ENCODE data around the gene PPME1.

The PPME1 gene

GRCh38 chr11:74233683-74234082 is 62.6 kb downstream of the PPME1 start:
- Mint-ChIP-seq H3K4me3 (no peak overlapping the region), H3K27me3 (no peaks in the 10 kb centered on the region), H3K4me1 (ENCODE audit: low read depth) (peaks cover 21% of the 10 kb centered on the region), H3K9me3 (ENCODE audit: low read depth) (no peaks in the 10 kb centered on the region), H3K27ac (no peak overlapping the region), H3K36me3 (peaks cover 18% of the 10 kb centered on the region)

GRCh38 chr11:74235121-74235520 is 64.0 kb downstream of the PPME1 start:
- no peak overlapping the region for H3K27ac Mint-ChIP-seq
- H3K27me3 Mint-ChIP-seq, result no peaks in the 10 kb centered on the region

DNA sequence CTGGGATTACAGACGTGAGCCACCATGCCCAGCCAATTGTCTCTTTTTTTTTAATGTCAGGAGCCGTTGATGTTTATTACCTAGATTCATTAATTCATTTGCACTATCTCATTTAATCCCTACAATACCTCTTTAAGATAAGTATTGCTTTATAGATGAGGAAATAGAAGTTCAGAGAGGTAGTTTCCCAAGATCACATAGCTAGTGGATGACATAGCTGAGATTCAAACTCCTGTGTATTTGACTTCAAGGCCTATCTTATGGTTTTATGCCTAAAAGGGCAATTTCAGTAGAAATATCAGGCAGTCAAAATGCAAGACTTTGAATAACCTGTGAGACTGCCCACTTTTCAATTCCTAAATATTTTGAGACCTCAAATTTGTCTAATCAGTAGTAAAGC is 66.5 kb downstream of the PPME1 start:
- H3K27ac Mint-ChIP-seq, result no peak overlapping the region
- no peaks in the 10 kb centered on the region for H3K9me3 Mint-ChIP-seq (ENCODE audit: low read depth)
- H3K4me1 Mint-ChIP-seq (ENCODE audit: low read depth), result peaks cover 7% of the 10 kb centered on the region
- H3K4me3 Mint-ChIP-seq, result no peak overlapping the region
- no peaks in the 10 kb centered on the region for H3K27me3 Mint-ChIP-seq
- peaks cover 24% of the 10 kb centered on the region for H3K36me3 Mint-ChIP-seq

More at GRCh38 chr11:74235121-74235520, 64.0 kb downstream of the PPME1 start:
- Mint-ChIP-seq H3K36me3 (peaks cover 24% of the 10 kb centered on the region), H3K4me1 (ENCODE audit: low read depth) (peaks cover 21% of the 10 kb centered on the region), H3K9me3 (ENCODE audit: low read depth) (no peaks in the 10 kb centered on the region), H3K4me3 (no peak overlapping the region)

GRCh38 chr11:74238243-74238642 is 67.2 kb downstream of the PPME1 start:
- H3K36me3 Mint-ChIP-seq, result peaks cover 27% of the 10 kb centered on the region

GRCh38 chr11:74248469-74248868 is 77.4 kb downstream of the PPME1 start:
- peaks cover 8% of the 10 kb centered on the region for H3K36me3 Mint-ChIP-seq
- no peak overlapping the region for H3K27ac Mint-ChIP-seq
- no peaks in the 10 kb centered on the region for H3K4me1 Mint-ChIP-seq (ENCODE audit: low read depth)
- H3K27me3 Mint-ChIP-seq, result no peaks in the 10 kb centered on the region
- no peaks in the 10 kb centered on the region for H3K9me3 Mint-ChIP-seq (ENCODE audit: low read depth)
- no peak overlapping the region for H3K4me3 Mint-ChIP-seq

More at GRCh38 chr11:74238243-74238642, 67.2 kb downstream of the PPME1 start:
- Mint-ChIP-seq H3K4me1 (ENCODE audit: low read depth) (peaks cover 1% of the 10 kb centered on the region), H3K9me3 (ENCODE audit: low read depth) (no peaks in the 10 kb centered on the region), H3K27ac (no peak overlapping the region), H3K4me3 (no peak overlapping the region), H3K27me3 (no peaks in the 10 kb centered on the region)

DNA sequence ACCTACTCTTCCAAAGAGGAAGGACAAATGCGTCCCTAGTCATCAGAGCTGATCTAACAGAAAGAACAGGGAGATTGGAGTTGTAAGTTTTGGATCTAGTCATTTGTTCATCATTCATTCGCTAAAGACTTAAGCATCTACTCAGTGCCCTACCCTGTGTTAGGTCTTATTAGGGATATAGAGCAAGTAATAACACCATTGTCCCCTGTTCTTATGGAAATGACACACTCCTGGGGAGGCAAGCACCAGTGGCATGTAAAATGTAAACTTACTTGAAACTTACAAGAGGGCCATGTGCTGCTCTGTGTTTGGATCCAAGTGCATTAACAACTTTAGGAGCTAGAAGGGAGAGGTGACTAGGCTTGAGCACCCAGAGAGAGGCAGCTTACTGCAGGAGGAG is 78.4 kb downstream of the PPME1 start:
- H3K4me3 Mint-ChIP-seq, result no peak overlapping the region
- H3K36me3 Mint-ChIP-seq, result peaks cover 11% of the 10 kb centered on the region
- no peaks in the 10 kb centered on the region for H3K4me1 Mint-ChIP-seq (ENCODE audit: low read depth)
- no peak overlapping the region for H3K27ac Mint-ChIP-seq
- H3K27me3 Mint-ChIP-seq, result no peaks in the 10 kb centered on the region
- H3K9me3 Mint-ChIP-seq (ENCODE audit: low read depth), result no peaks in the 10 kb centered on the region

DNA sequence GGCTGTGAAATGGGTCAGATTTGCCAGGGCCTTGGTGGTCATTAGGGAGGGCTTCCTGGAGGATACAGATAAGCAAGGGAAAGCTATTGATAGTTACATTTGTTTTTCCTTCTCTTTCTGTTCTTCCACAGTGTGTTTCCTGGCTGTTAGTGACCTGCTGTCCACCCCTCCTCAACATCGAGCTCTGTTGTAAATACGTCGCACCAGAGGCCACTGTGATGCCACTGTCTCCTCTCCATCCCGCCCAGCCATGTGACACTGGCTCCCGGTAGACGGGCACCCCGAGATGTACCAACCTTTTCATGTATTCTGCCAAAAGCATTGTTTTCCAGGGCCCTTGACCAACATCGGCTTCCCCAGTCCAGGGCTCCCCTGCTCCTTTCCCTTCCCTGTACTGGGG is 82.3 kb downstream of the PPME1 start:
- Mint-ChIP-seq H3K4me1 (ENCODE audit: low read depth) (peaks cover 5% of the 10 kb centered on the region), H3K27me3 (no peaks in the 10 kb centered on the region), H3K4me3 (no peak overlapping the region), H3K9me3 (ENCODE audit: low read depth) (no peaks in the 10 kb centered on the region), H3K27ac (no peak overlapping the region), H3K36me3 (peaks cover 3% of the 10 kb centered on the region)

DNA sequence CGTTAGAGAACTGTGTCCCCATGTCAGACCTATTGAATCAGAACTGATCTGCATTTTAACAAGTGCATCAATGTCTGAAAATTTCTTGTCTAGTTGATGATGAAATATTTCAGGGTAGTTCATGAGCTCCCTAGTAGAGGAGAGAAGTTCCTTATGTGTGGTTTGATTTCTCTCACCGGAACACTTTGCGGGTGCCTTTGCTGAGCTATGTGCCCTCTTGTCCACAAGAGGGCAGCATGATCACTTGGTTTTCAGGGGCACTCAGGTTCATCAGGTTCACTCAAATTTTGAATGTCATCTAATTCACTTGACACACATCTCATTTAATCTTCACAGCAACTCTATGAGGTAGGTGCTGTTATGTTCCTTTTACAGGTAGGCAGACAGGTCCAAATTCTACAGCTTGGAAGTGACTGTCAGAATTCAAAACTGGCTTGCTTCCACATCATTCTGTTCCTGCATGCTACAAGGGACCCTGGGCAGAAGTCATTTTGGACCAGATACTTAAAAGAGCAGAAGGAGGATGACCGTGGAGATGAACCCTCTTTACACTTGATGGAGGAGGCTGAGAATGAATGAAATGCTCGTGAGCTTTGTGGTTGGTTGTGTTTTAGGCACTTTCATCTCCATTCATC is 84.8 kb downstream of the PPME1 start:
- H3K27ac Mint-ChIP-seq, result no peak overlapping the region

DNA sequence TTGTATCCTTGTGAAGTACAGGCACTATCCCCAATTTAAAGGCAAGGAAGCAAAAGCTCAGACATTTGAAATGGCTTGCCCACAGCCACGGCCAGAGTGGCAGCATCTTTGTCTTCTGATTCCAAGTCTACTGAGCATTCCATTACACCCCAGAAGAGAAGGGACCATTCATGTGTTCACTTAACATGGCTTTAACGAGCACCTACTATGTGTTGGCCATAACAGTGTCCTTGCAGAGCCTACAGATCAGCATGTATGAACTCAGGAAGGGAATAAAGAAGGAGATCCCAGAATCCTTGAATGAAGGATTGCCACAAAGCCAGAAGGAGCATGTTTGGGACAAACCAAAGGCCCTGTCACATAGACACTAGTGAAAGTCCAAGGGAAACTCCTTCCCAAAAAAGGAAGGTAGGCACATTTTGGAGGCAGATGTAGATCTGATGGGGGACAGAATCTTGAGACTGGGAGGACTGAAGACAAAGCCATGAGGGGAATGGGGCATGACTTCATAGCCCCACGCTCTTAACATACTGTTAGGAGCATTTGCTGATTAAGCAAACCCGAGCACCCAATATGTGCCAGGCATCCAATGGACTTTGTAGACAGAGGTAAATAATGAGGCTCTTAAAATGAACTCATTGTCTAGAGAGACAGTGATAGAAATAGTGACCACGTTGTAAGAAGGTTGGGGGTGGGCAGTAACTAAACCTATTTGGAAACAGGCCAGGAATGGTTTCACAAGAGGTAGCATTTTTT is 85.5 kb downstream of the PPME1 start:
- Mint-ChIP-seq H3K4me1 (ENCODE audit: low read depth) (peaks cover 5% of the 10 kb centered on the region), H3K9me3 (ENCODE audit: low read depth) (no peaks in the 10 kb centered on the region), H3K27me3 (no peaks in the 10 kb centered on the region), H3K27ac (no peak overlapping the region), H3K36me3 (peaks cover 3% of the 10 kb centered on the region), H3K4me3 (no peak overlapping the region)

More for the DNA sequence above, 84.8 kb downstream of the PPME1 start:
- Mint-ChIP-seq H3K36me3 (peaks cover 3% of the 10 kb centered on the region), H3K4me3 (no peak overlapping the region), H3K9me3 (ENCODE audit: low read depth) (no peaks in the 10 kb centered on the region), H3K27me3 (no peaks in the 10 kb centered on the region), H3K4me1 (ENCODE audit: low read depth) (peaks cover 5% of the 10 kb centered on the region)

GRCh38 chr11:74257959-74258553 is 87.0 kb downstream of the PPME1 start:
- H3K27ac Mint-ChIP-seq, result no peak overlapping the region
- H3K4me1 Mint-ChIP-seq (ENCODE audit: low read depth), result peaks cover 5% of the 10 kb centered on the region
- H3K27me3 Mint-ChIP-seq, result peaks cover 3% of the 10 kb centered on the region
- H3K9me3 Mint-ChIP-seq (ENCODE audit: low read depth), result no peaks in the 10 kb centered on the region
- no peak overlapping the region for H3K4me3 Mint-ChIP-seq
- H3K36me3 Mint-ChIP-seq, result peaks cover 3% of the 10 kb centered on the region

GRCh38 chr11:74262725-74263124 is 91.6 kb downstream of the PPME1 start:
- no peak overlapping the region for H3K4me3 Mint-ChIP-seq
- no peak overlapping the region for H3K27ac Mint-ChIP-seq
- peaks cover 4% of the 10 kb centered on the region for H3K27me3 Mint-ChIP-seq
- no peaks in the 10 kb centered on the region for H3K36me3 Mint-ChIP-seq
- H3K4me1 Mint-ChIP-seq (ENCODE audit: low read depth), result no peaks in the 10 kb centered on the region
- no peaks in the 10 kb centered on the region for H3K9me3 Mint-ChIP-seq (ENCODE audit: low read depth)

- H3K9me3 Mint-ChIP-seq (ENCODE audit: low read depth), result no peaks in the 10 kb centered on the region
- H3K4me1 Mint-ChIP-seq (ENCODE audit: low read depth), result peaks cover 20% of the 10 kb centered on the region
- H3K36me3 Mint-ChIP-seq, result no peaks in the 10 kb centered on the region
- no peak overlapping the region for H3K27ac Mint-ChIP-seq
- H3K27me3 Mint-ChIP-seq, result peaks cover 4% of the 10 kb centered on the region
- no peak overlapping the region for H3K4me3 Mint-ChIP-seq
These were observed 94.2 kb downstream of the PPME1 start for GRCh38 chr11:74265256-74265655.

- Mint-ChIP-seq H3K4me1 (ENCODE audit: low read depth) (peaks cover 20% of the 10 kb centered on the region), H3K36me3 (no peaks in the 10 kb centered on the region), H3K27me3 (peaks cover 4% of the 10 kb centered on the region), H3K4me3 (no peak overlapping the region), H3K27ac (no peak overlapping the region), H3K9me3 (ENCODE audit: low read depth) (no peaks in the 10 kb centered on the region)
These were observed 95.9 kb downstream of the PPME1 start for GRCh38 chr11:74267014-74267413.

- Mint-ChIP-seq H3K36me3 (no peaks in the 10 kb centered on the region), H3K4me1 (ENCODE audit: low read depth) (peaks cover 20% of the 10 kb centered on the region), H3K9me3 (ENCODE audit: low read depth) (no peaks in the 10 kb centered on the region), H3K27ac (no peak overlapping the region), H3K27me3 (no peaks in the 10 kb centered on the region), H3K4me3 (no peak overlapping the region)
These were observed 97.4 kb downstream of the PPME1 start for GRCh38 chr11:74268456-74268855.

GRCh38 chr11:74269161-74269811 is 98.2 kb downstream of the PPME1 start:
- H3K9me3 Mint-ChIP-seq (ENCODE audit: low read depth), result no peaks in the 10 kb centered on the region
- no peaks in the 10 kb centered on the region for H3K36me3 Mint-ChIP-seq
- peaks cover 20% of the 10 kb centered on the region for H3K4me1 Mint-ChIP-seq (ENCODE audit: low read depth)
- no peak overlapping the region for H3K4me3 Mint-ChIP-seq
- H3K27me3 Mint-ChIP-seq, result no peaks in the 10 kb centered on the region
- H3K27ac Mint-ChIP-seq, result no peak overlapping the region

All from activated naive CD8-positive, alpha-beta T cell (primary cell).